ENCODE results near the gene LILRA6. TPM values are rescaled to one million over a fixed set of nuclear protein-coding genes. Genes with fewer than 3 reads are reported as not detected.
"Not testable (repeated sequence)": the region's sequence is repeated elsewhere in the genome, so short reads cannot be mapped to it uniquely, and the experiment has no call there.

Gene LILRA6
- total and polyA plus RNA-seq, 2 of the 13 experiments (the other 11 are each of a cell fraction or from before 2014, with no cell fraction given): not detected

- Histone ChIP-seq H4K20me1 (ENCODE audit: insufficient read depth, low read length) (no peaks in the 10 kb centered on the region), H3K9ac (ENCODE audit: insufficient read depth, low read depth, low read length) (no peak within 1 kb of the TSS), H3K4me3 (replicated peaks in 1 of 3; ENCODE audit: insufficient read depth in 1 of 3, low read depth in 2 of 3, low read length in 3 of 3) (no peak within 1 kb of the TSS), H3K27ac (ENCODE audit: extremely low read length, insufficient read depth, low read length) (no peak within 1 kb of the TSS), H3K27me3 (ENCODE audit: control insufficient read depth in 1 of 2, insufficient read depth in 2 of 2, low read length in 2 of 2) (peaks cover 1 to 42% of the 10 kb centered on the region in 2 experiments), H3K36me3 (replicated peaks in 1 of 2; ENCODE audit: control insufficient read depth in 1 of 2, insufficient read depth in 2 of 2, low read length in 2 of 2) (no peaks in the 10 kb centered on the region), H3K4me2 (ENCODE audit: low read depth, low read length) (no peak within 1 kb of the TSS), H3K79me2 (ENCODE audit: insufficient read depth, low read length) (no peaks in the 10 kb centered on the region), H3K4me1 (ENCODE audit: insufficient read depth, low read length) (no peaks in the 10 kb centered on the region), H2AFZ (ENCODE audit: low read length) (no peak within 1 kb of the TSS), H3K9me3 (ENCODE audit: low read length) (no peaks in the 10 kb centered on the region)
- 23% methylated on average over 12 of the region's 12 CpGs for WGBS (ENCODE audit: low lambda C conversion rate)
- ChIA-PET CTCF (ENCODE audit: low intra/inter-chr PET ratio, low total read pairs) (no interaction called here), POLR2A (no interaction called here)
- intact Hi-C loops (cut with micrococcal nuclease; ENCODE audit: unreplicated experiment) (no loop called here), in situ Hi-C loops (cut with HindIII; ENCODE audit: extremely low pct_ligation_motif_present, low pct_unique_long_range_greater_than_20kb) (no loop called here)
- BruUV-seq (replicated peaks): no TSS peak
- no peak for ATAC-seq
- TF ChIP-seq ZNF607 (CRISPR knock-in tag; IDR thresholded peaks at IDR 0.05; ENCODE audit: borderline replicate concordance) (no peak), PLSCR1 (CRISPR knock-in tag; IDR thresholded peaks at IDR 0.05; ENCODE audit: borderline replicate concordance) (no peak), ZNF292 (CRISPR knock-in tag; IDR thresholded peaks at IDR 0.05; ENCODE audit: borderline replicate concordance, low read depth) (no peak), GRHL1 (CRISPR knock-in tag; conservative IDR thresholded peaks at IDR 0.05) (no peak), MYC (CRISPR knock-in tag; IDR thresholded peaks at IDR 0.05; ENCODE audit: borderline replicate concordance) (no peak), ZBTB37 (CRISPR knock-in tag; IDR thresholded peaks at IDR 0.05) (no peak), BRCA1 (CRISPR knock-in tag; IDR thresholded peaks at IDR 0.05) (no peak), ZNF20 (CRISPR knock-in tag; IDR thresholded peaks at IDR 0.05) (no peak), THYN1 (CRISPR knock-in tag; IDR thresholded peaks at IDR 0.05; ENCODE audit: borderline replicate concordance, low read depth) (no peak), ZBTB7A (CRISPR knock-in tag; IDR thresholded peaks at IDR 0.05) (no peak), ZNF446 (CRISPR knock-in tag; IDR thresholded peaks at IDR 0.05) (no peak)
- no peak for DNase-seq (ENCODE audit: low spot score)
- no peak for FAIRE-seq
Measured at GRCh38 chr19:54281007-54281728, 38.6 kb upstream of the LILRA6 start, which contains the start of gene LILRB2. LILRB2 (minus strand) TSS chr19:54281110; CDS start chr19:54280496, 614 bp downstream.

- POLR2A ChIA-PET; DNase-seq (ENCODE audit: low spot score); H3K9me3 ChIP-seq (ENCODE audit: low read length); H3K4me1 ChIP-seq (ENCODE audit: insufficient read depth, low read length); H3K27ac ChIP-seq (ENCODE audit: extremely low read length, insufficient read depth, low read length); H3K79me2 ChIP-seq (ENCODE audit: insufficient read depth, low read length); CTCF ChIA-PET (ENCODE audit: low intra/inter-chr PET ratio, low total read pairs); H2AFZ ChIP-seq (ENCODE audit: low read length); H4K20me1 ChIP-seq (ENCODE audit: insufficient read depth, low read length); FAIRE-seq; H3K4me3 ChIP-seq (replicated peaks in 1 of 3; ENCODE audit: insufficient read depth in 1 of 3, low read depth in 2 of 3, low read length in 3 of 3); BruUV-seq (replicated peaks); H3K9ac ChIP-seq (ENCODE audit: insufficient read depth, low read depth, low read length); H3K36me3 ChIP-seq (replicated peaks in 1 of 2; ENCODE audit: control insufficient read depth in 1 of 2, insufficient read depth in 2 of 2, low read length in 2 of 2); in situ Hi-C loops (cut with HindIII; ENCODE audit: extremely low pct_ligation_motif_present, low pct_unique_long_range_greater_than_20kb); H3K4me2 ChIP-seq (ENCODE audit: low read depth, low read length); intact Hi-C loops (cut with micrococcal nuclease; ENCODE audit: unreplicated experiment); ATAC-seq: not testable (repeated sequence)
- WGBS (ENCODE audit: low lambda C conversion rate): 38% methylated on average over 4 of the region's 10 CpGs
- H3K27me3 ChIP-seq (ENCODE audit: control insufficient read depth in 1 of 2, insufficient read depth in 2 of 2, low read length in 2 of 2): peaks cover 4 to 48% of the 10 kb centered on the region in 2 experiments
Measured at GRCh38 chr19:54280441-54280840, 37.9 kb upstream of the LILRA6 start.

Measured in HepG2 (cell line).